MM.1S (cell line): ENCODE measurements around the gene NAA10.

ENCODE experiments used
- CTCF ChIP-seq: fragments of 300-600 bp; sonication (generic); IDR thresholded peaks from 2 replicates; pipeline ENCODE4 v1.5.1; 2016; ENCODE audit warnings: antibody characterized with exemption, low read length, mixed read lengths
- EZH2 ChIP-seq: fragments of 300-600 bp; sonication (generic); optimal IDR thresholded peaks from 2 replicates; pipeline ENCODE3; 2017; ENCODE audit warnings: low read depth, mild to moderate bottlenecking, antibody characterized with exemption, low read length, mixed read lengths

- TF ChIP-seq EZH2: no peak
- no peak for TF ChIP-seq CTCF
Measured at GRCh38 chrX:153967536-153968224, 32.8 kb upstream of the NAA10 start.
